CD4-positive, alpha-beta T cell treated with Interleukin-6 at 100 ng/mL for 8 hours (primary cell): ENCODE results near the gene ATP2B2.

ENCODE experiments used
- DNase-seq: peaks from one replicate; pipeline ENCODE4 v3.0.0-alpha.2; 2020; ENCODE audit warnings: mixed read lengths, low spot score

Gene ATP2B2

DNA sequence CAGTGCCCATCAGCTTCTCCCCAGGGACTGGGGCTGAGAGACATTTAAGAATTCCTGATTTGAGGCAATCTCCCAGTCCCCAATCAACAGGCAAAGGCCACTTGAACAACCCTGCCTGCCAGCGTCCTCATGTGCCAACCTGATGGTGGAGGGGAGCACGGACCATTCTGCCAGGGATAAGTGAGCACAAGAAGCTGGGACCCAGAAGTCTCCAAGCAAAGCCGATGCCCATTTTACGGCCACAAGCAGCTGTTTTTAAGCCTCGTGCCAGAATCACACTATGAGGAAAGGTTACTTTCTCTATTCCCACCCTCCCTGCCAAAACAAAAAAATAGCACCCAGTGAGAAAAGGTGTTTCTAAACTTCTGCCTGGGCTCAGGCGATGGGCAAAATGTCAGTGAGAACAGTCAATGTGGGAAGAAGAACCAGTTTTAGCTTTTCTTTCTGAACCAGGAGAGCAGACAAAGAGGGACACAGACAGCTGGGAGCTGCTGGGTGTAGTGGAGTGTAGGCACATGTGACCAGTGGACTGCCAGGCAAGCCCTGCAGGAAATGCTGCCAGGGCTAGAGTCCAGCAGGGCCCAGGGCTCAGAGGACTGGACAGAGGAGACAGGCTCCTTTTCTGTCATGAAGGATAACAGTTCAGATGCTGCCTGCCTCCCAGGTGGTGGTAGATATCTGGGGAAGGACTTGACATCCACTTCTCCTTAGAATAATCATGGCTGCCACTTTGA is 57.7 kb downstream of the ATP2B2 start:
- no peak for DNase-seq

GRCh38 chr3:10447110-10447509 is 58.3 kb downstream of the ATP2B2 start:
- no peak for DNase-seq

DNA sequence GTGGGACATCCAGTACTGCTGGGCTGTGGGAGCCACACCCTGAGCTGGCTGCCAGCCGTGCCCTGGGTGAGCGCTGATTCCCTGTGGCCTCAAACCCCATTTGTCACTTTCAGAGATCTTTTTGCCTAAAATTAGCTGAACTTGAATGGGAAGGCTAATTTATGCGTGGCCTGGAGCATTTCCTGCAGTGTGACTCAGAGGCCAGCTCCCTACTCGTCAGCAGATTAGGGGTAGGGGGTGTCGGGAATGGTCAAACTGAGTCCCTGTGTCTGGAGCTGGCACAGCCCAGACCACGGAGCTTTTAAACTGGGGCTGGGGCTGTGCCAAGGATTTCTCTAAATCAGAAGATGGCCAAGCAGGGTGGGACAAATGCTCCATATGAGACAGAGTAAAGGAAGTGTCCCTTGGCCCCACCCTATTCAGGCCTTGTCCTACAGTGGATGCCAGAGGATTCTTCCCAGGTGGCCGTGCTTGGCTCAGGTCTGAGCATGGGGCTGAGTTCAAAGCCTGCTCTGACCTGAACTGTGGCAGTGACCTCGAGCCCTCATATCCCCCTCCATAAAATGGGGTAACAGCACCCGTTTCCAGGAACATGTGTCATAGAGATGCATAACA is 59.7 kb downstream of the ATP2B2 start:
- no peak for DNase-seq

GRCh38 chr3:10444511-10444910 is 60.9 kb downstream of the ATP2B2 start:
- DNase-seq = no peak

DNA sequence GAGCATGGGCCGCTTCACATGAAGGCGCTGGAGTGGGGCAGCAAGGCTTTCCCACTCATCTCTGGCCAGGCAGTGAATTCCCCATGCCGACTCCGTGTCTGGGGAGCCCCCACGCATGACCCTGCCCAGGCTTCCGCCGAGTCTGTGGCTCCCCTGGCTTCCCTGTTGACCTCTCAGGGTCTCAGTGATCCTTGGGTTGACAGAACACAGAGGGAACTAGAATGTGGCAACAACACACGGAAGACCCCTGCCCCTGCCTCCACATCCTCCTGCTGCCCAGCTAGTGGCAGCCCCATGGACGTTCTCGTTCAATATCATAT is 61.3 kb downstream of the ATP2B2 start:
- DNase-seq = no peak

DNA sequence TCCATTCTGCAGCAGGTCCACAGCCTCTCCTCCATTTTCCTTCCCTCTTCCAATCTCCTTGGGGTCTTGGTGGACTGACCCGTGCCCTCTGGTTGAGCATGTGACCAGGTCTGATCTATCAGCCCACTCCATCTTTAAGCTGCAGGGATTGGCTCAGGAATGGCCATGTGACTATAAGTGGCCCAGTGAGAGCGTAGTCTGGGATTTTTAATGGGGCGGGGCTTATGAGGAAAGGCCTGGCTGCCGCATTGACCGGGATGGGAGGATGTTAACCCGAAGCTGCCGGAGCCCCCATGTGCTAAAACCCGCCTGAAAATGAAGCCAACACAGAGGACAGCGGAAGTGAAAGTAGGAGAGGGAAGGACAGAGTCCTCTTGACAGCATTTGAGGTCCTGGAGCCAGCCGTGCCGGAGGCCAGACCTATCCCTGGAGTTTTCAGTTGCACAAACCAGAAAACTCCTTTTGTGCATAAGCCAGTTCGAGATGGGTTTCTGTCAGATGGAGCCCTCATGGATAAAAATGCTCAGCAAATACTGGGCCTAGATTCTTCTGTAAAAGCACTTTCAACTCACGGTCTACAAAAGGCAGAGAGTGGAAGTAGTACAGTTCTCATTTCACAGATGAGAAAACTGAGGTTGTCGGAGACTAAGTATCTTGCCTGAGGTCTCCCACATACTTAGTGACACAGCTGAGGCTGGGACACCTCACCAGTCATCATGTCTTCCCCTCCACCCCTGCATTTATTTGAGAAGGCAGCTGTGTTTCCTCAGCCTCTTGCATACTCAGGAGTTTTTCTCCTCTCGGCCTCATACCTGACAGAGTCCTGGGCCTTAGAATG is 61.9 kb downstream of the ATP2B2 start:
- no peak for DNase-seq

DNA sequence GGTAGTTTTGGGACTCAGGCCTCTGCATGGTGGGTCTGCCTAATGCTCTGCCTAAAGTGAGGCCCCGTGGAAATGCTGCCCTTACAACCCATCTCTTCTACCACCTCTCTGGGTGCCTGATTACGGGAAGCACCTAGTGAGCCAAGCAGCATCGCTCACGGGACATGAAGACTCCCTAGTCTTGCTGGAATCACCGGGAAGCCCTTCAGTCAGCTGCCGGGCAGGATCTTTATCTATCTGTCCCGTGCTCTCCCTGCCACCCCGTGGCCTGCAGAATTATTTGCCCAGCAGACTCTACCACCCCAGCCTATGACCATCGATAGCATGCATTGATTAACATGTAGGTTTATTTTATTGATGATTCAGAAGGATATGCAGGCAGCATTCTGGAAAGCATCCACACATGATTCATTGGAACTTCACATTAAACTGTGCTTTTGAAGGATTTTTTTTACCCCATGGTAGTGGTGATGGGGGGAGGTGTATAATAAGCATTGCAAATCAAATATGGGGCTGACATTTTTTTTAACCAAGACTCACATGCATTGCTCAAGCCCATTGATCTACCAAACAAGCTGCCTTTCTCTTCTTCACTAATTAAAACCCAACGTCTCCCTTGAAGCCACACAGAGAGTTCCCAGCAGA is 63.1 kb downstream of the ATP2B2 start:
- DNase-seq = no peak

DNA sequence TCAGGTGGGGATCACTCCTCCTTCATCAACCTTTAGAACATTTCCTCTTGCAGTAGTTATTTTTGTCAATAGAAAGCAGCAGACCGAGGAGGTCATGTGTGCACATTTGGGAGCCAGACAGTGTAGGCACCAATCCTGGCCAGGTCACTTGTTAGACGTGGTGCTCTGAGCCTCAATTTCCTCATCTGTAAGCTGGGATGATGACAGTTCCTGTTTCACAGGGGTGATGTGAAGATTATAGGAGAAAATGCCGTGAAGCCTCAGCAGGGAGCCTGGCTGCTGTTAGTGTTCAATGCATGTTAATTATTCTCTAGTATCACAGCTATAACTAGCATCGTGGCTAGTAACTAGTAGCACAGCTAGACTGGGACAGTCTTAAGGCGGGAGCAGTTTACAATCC is 64.7 kb downstream of the ATP2B2 start:
- DNase-seq = no peak

GRCh38 chr3:10438902-10439610 is 66.3 kb downstream of the ATP2B2 start:
- DNase-seq = no peak

DNA sequence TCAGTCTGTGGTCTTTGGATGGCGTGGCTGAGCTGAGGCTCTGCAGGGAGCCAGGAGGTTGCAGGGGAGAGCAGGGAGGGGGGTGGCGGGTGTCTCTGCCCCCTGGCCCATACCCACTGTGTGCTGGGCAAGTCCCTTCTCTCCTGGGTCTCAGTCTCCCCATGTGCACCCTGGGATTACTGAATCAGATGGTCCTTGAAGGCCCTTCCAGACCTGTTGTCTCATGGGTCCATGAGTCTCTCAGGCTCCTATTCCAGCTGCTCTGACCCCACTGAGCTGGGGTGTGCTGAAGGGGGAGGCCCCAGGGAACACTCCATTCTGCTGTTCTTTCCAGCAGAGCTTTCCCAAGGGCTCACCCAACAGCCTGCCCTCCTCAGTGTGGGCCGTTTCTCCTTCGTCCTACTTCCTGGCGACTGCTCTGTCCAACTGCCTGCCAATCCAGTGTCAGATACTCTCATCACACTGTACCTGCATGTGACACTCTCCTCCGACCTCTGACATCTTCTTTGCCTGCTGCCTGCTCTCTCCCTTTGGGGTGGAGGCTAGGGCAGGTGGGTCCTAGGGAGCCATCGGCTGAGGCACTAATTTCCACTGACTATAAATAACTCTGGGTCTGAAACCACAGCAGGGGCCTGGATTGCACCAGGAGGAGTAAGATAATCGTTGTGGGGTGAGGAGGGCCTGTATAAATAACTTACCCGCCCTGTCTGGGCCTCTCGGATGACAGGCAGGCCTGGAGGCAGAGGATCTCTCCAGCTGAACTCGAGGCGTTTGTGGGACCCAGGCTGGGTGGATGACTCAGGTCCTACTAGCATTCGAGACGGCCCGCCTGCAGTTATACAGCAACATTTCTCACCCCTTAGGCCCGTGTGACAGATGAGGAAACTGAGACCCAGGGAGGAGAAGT is 67.1 kb downstream of the ATP2B2 start:
- DNase-seq = no peak

GRCh38 chr3:10437272-10437994 is 68.0 kb downstream of the ATP2B2 start:
- peak; percentile 59 for DNase-seq

GRCh38 chr3:10435850-10436249 is 69.5 kb downstream of the ATP2B2 start:
- DNase-seq = no peak

DNA sequence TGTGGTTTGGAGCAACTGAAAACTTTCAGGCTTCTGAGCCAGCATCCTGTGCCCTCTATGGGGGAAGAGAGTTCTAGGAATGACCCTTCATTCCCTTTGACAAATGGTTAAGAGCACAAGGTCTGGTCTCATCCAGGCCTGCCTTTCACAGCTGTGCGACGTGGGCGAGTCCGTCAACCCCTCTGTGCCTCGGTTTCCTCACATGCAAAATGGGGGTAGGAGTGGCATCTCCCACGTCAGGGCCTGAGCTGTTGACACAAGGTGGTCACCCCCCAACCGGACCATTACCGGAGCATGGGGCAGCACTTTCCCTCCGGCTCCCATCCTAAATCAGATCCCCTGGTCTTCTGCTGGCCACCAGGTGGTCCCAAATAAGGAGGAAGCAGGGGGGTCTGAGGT is 70.4 kb downstream of the ATP2B2 start:
- DNase-seq = no peak

GRCh38 chr3:10434144-10434937 is 71.0 kb downstream of the ATP2B2 start:
- DNase-seq = no peak

DNA sequence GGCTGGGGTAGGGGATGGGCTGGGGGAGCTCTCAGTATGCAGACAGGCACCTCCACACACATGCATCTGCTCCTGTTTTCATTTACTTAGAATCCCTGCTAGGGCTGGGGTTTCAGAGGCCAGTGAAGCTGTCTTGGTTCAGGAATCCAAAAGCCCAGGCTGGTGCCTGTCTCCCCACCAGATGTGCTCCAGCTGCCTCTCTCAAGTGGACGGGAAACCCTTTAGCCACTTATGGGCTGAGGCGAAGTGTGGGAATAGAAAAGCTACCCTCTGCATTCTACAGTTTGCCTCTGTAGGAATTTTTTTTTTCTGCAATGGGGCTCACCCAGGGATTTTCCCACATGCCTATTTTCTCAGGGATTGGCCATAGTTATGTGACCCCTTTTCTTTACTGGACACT is 72.5 kb downstream of the ATP2B2 start:
- DNase-seq = no peak

DNA sequence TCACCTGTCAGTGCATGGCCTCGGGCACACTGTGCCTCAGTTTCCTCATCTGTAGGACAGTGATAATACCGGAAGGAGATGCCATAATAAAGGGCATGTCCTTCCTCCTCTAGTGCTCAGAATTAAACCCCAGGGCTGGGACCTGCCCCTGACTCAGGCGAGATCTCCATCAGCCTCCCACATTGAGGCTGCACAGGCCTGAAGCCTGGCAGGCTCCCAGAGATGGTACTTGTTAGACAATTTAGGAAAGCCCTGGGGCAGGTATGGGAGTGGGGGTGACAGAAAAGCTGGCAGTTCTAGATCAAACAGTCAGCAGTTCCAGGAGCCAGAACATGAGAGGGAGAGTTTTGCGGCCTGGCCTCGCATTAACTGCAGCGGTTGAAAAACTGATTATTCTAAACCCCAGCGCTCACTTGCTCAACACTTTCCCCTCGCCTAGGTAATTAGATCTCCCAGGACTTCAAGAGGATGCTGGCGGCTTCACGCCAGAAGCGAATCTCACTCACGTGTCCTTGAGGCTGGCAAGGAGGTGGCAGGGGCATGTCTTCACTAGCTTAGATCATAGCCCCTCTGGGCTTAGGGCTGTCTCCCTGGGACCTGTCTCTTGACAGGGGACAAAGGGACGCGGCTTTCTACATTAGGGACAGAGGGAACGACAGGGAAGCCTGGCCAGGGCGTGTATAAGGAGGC is 73.1 kb downstream of the ATP2B2 start:
- DNase-seq = no peak

DNA sequence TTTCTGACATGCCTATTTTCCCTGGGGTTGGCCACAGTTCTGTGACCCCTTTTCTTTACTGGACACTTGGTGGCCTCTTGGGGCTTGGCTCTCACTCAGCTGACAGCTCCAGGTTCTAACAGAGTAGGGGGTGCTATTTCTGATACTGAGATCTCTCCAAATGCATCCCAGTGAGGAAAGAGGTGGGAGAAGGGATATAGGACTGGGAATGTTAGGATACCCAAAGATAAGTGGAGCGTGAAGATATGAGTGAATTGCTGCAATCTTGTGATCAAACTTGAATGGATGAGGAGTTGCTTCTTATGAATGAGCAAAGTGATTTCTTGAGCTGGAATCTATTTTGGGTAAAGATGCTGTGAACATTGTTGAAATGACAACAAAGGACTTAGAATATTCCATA is 74.6 kb downstream of the ATP2B2 start:
- DNase-seq = no peak

DNA sequence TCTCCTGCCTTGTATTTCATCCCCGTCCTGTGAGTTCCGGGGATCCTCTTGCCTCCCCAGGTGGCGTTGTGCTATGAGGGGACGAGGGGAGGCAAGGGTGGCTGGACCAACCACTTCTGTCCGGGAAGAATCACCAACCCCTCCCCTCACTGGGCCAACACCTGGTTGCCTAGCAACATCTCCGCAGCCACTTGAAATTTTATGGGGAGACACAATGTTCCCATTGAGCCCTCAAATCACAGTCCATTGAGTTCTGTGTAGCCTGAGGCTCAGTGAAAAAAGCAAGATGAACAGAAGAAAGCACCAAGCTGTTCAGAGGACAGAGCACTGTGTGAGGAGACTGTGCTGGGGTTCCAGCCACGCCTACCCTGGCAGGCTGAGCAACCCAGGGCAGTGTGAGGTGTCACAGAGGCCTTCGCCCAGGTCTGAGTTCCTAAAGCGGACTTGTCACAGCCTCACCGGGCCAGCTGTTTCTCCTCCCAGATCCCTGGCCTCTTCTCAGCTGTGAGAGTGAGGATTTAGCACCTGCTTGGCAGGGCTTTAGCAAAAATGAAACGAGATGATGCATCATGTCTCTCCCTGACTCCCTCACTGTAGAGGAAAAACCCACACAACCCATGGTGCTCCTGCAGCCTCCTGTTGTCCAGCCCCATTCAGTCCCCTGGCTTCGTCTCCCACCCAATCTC is 76.8 kb downstream of the ATP2B2 start:
- DNase-seq = no peak
